Hematopoietic multipotent progenitor cell treated with erythropoietin and hydrocortisone succinate and interleukin-3 and kit ligand, for 15 days (in vitro differentiated cells): ENCODE results near the gene ENTPD7.
"Not testable (repeated sequence)": the region's sequence is repeated elsewhere in the genome, so short reads cannot be mapped to it uniquely, and the experiment has no call there.

ENCODE experiments used
- DNase-seq: peaks from one replicate; pipeline ENCODE4 v3.0.0-alpha.2; 2015; ENCODE audit warnings: low spot score

Gene ENTPD7

DNA sequence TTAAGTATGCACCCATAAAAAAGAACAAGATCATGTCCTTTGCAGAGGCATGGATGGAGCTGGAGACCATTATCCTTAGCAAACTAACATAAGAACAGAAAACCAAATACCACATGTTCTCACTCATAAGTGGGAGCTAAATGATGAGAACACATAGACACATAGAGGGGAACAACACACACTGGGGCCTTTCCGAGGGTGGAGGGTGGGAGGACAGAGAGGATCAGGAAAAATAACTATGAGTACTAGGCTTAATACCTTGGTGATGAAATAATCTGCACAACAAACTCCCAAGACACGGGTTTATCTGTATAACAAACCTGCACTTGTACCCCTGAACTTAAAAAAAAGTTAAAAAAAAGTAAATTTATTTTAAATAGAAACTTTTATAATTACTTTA lies 86.9 kb downstream of the ENTPD7 start:
- DNase-seq = not testable (repeated sequence)

DNA sequence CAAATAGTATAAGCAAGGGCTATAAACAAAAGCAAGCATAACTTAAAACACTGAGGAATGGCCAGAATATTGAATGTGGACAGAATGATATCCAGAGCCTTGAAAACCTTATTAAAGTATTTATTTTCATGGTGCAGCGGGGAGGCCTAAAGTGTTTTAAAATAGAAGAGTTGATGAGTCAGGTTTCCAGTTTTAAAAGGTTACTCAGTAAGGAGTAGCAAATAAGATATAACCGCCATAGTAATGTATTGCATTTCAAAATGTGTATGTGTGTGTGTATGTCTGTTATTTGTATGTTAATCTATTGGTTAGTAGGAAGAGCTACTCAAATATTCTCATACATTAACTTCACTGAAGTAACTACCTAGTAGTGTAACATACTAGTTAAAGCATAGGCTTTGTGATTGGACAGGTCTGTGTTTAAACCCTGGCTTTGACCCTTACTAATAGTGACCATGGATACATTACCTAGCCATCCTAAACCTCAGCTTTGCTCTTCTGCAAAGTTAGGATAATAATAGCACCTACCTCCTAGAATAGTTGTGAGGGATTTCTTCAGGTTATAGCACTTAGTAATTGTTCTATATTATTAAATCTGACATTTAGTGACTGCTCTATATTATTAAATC lies 89.6 kb downstream of the ENTPD7 start:
- no peak for DNase-seq

- no peak for DNase-seq
Observed at GRCh38 chr10:99750641-99751040, 91.3 kb downstream of the ENTPD7 start.

- DNase-seq = no peak
Observed at GRCh38 chr10:99754670-99755069, 95.4 kb downstream of the ENTPD7 start.
